H9 (cell line): ENCODE data around the gene FASTK. TPM values are rescaled to one million over a fixed set of nuclear protein-coding genes. Genes with fewer than 3 reads are reported as not detected.

Source experiments
- DNase-seq: peaks from one replicate; pipeline ENCODE4 v3.0.0-alpha.2; 2017
- H2AFZ ChIP-seq: one replicate; pipeline ENCODE4 v1.6.1; 2013; ENCODE audit warnings: mild to moderate bottlenecking, low read length, control low read depth, moderate library complexity
- H2AK5ac ChIP-seq: 2 replicates; pipeline ENCODE4 v1.6.1; 2013; ENCODE audit warnings: low read length, control low read depth, mixed read lengths; ENCODE audit not compliant: insufficient read length
- H2BK120ac ChIP-seq: one replicate; pipeline ENCODE4 v1.6.1; 2013; ENCODE audit warnings: low read depth, mild to moderate bottlenecking, low read length, control low read depth, inconsistent platforms; ENCODE audit not compliant: poor library complexity, severe bottlenecking
- H2BK12ac ChIP-seq: 2 replicates; pipeline ENCODE4 v1.6.1; 2013; ENCODE audit warnings: low read length, control low read depth, mixed read lengths, low read depth; ENCODE audit not compliant: insufficient read length
- H2BK15ac ChIP-seq: 2 replicates; pipeline ENCODE4 v1.6.1; 2013; ENCODE audit warnings: low read depth, low read length, control low read depth
- H2BK20ac ChIP-seq: one replicate; pipeline ENCODE4 v1.6.1; 2013; ENCODE audit warnings: low read depth, mild to moderate bottlenecking, low read length, control low read depth, inconsistent platforms; ENCODE audit not compliant: poor library complexity, severe bottlenecking
- H2BK5ac ChIP-seq: 2 replicates; pipeline ENCODE4 v1.6.1; 2013; ENCODE audit warnings: low read length, control low read depth, mixed read lengths; ENCODE audit not compliant: insufficient read length
- H3K14ac ChIP-seq: 2 replicates; pipeline ENCODE4 v1.6.1; 2013; ENCODE audit warnings: low read length, control low read depth; ENCODE audit not compliant: insufficient read depth
- H3K18ac ChIP-seq: 2 replicates; pipeline ENCODE4 v1.6.1; 2013; ENCODE audit warnings: low read depth, mild to moderate bottlenecking, mixed read lengths, low read length, control low read depth; ENCODE audit not compliant: insufficient read length
- H3K23ac ChIP-seq: 2 replicates; pipeline ENCODE4 v1.6.1; 2013; ENCODE audit warnings: low read length, control low read depth, mixed read lengths, low read depth; ENCODE audit not compliant: insufficient read length
- H3K23me2 ChIP-seq: 2 replicates; pipeline ENCODE4 v1.6.1; 2013; ENCODE audit warnings: low read depth, mild to moderate bottlenecking, mixed read lengths, low read length, control low read depth; ENCODE audit not compliant: insufficient read length, poor library complexity, severe bottlenecking
- H3K27ac ChIP-seq: 2 replicates; pipeline ENCODE4 v1.5.1; 2013; ENCODE audit warnings: low read length, control low read depth, mixed read lengths, low read depth; ENCODE audit not compliant: insufficient read length
- H3K27me3 ChIP-seq: 2 replicates; pipeline ENCODE4 v1.6.1; 2013; ENCODE audit warnings: low read length, control low read depth, inconsistent platforms; ENCODE audit not compliant: insufficient read depth
- H3K4ac ChIP-seq: 2 replicates; pipeline ENCODE4 v1.6.1; 2013; ENCODE audit warnings: low read depth, mild to moderate bottlenecking, control low read depth, inconsistent platforms, low read length, moderate library complexity
- H3K4me1 ChIP-seq: 2 replicates; pipeline ENCODE4 v1.6.1; 2013; ENCODE audit warnings: low read length, control low read depth, inconsistent platforms; ENCODE audit not compliant: insufficient read depth
- H3K4me2 ChIP-seq: 2 replicates; pipeline ENCODE4 v1.6.1; 2013; ENCODE audit warnings: low read length, control low read depth, mixed read lengths; ENCODE audit not compliant: insufficient read length, insufficient read depth
- H3K56ac ChIP-seq: 2 replicates; pipeline ENCODE4 v1.6.1; 2013; ENCODE audit warnings: low read depth, mild to moderate bottlenecking, mixed read lengths, low read length, control low read depth; ENCODE audit not compliant: insufficient read length
- H3K79me1 ChIP-seq: 2 replicates; pipeline ENCODE4 v1.6.1; 2013; ENCODE audit warnings: low read depth, mild to moderate bottlenecking, moderate library complexity, low read length, control low read depth, inconsistent platforms; ENCODE audit not compliant: insufficient read depth, poor library complexity, severe bottlenecking
- H3K79me2 ChIP-seq: 2 replicates; pipeline ENCODE4 v1.6.1; 2013; ENCODE audit warnings: low read length, control low read depth, inconsistent platforms; ENCODE audit not compliant: insufficient read depth
- H3K9ac ChIP-seq: 2 replicates; pipeline ENCODE4 v1.6.1; 2013; ENCODE audit warnings: low read length, control low read depth, mixed read lengths; ENCODE audit not compliant: insufficient read length; ENCODE audit errors: extremely low read depth
- H3K9me3 ChIP-seq: one replicate; pipeline ENCODE4 v1.6.1; 2013; ENCODE audit warnings: low read depth, low read length, inconsistent platforms; ENCODE audit not compliant: control insufficient read depth
- H3T11ph ChIP-seq: one replicate; pipeline ENCODE4 v1.6.1; 2013; ENCODE audit warnings: mild to moderate bottlenecking, low read length, control low read depth, inconsistent platforms
- H4K20me1 ChIP-seq: one replicate; pipeline ENCODE4 v1.6.1; 2013; ENCODE audit not compliant: control insufficient read depth, insufficient read length, insufficient read depth
- H4K5ac ChIP-seq: 2 replicates; pipeline ENCODE4 v1.6.1; 2013; ENCODE audit warnings: low read depth, mild to moderate bottlenecking, mixed read lengths, low read length, control low read depth; ENCODE audit not compliant: insufficient read length
- H4K8ac ChIP-seq: replicated peaks from 2 replicates; pipeline ENCODE4 v1.6.1; 2013; ENCODE audit warnings: low read length, control low read depth, mixed read lengths, low read depth; ENCODE audit not compliant: insufficient read length
- H4K91ac ChIP-seq: 2 replicates; pipeline ENCODE4 v1.6.1; 2013; ENCODE audit warnings: low read depth, mild to moderate bottlenecking, moderate library complexity, mixed read lengths, low read length, control low read depth; ENCODE audit not compliant: insufficient read length
- H3K27ac Mint-ChIP-seq, 3 experiments: 2 replicates in 2 of 3; 3 replicates in 1 of 3; pipeline ENCODE4 v1.8.0; 2020 to 2021; ENCODE audit warnings: mixed read lengths in 3 of 3, mild to moderate bottlenecking in 1 of 3, moderate library complexity in 1 of 3
- H3K27me3 Mint-ChIP-seq: 2 replicates; pipeline ENCODE4 v1.8.0; 2021; ENCODE audit warnings: low read depth, mild to moderate bottlenecking, moderate library complexity, mixed read lengths
- H3K36me3 Mint-ChIP-seq, 3 experiments: 2 replicates in 2 of 3; 3 replicates in 1 of 3; pipeline ENCODE4 v1.8.0; 2020 to 2021; ENCODE audit warnings: low read depth in 3 of 3, mixed read lengths in 3 of 3; ENCODE audit not compliant: insufficient read depth in 1 of 3
- H3K4me1 Mint-ChIP-seq, 2 experiments: 2 replicates each; pipeline ENCODE4 v1.8.0; 2020; ENCODE audit warnings: mixed read lengths in 2 of 2
- H3K4me3 Mint-ChIP-seq, 2 experiments: 2 replicates in 1 of 2; 3 replicates in 1 of 2; pipeline ENCODE4 v1.8.0; 2020 to 2021; ENCODE audit warnings: mild to moderate bottlenecking in 2 of 2, mixed read lengths in 2 of 2, moderate library complexity in 1 of 2
- H3K9me3 Mint-ChIP-seq, 2 experiments: 2 replicates in 1 of 2; 3 replicates in 1 of 2; pipeline ENCODE4 v1.8.0; 2020; ENCODE audit warnings: mild to moderate bottlenecking in 2 of 2, mixed read lengths in 2 of 2, moderate library complexity in 1 of 2
- CTCF ChIP-seq: fragments of 200-600 bp; sonication (generic); conservative IDR thresholded peaks from 3 replicates; pipeline ENCODE4 v1.8.0; 2021; ENCODE audit warnings: antibody characterized with exemption, mild to moderate bottlenecking
- WGBS: extraction: QIAGEN DNeasy Blood & Tissue Kit; methylation state at CpG from one replicate; pipeline ENCODE4 v1.1.7; 2013; ENCODE audit warnings: missing lambda C conversion rate, low lambda C conversion rate, mixed read lengths; ENCODE audit not compliant: insufficient read length; ENCODE audit errors: extremely low coverage; 5-methylcytosine and 5-hydroxymethylcytosine counted together
- total RNA-seq: library from RNA; stranded (reverse); gene quantifications from 2 replicates; pipeline ENCODE4 v1.2.1, GENCODE V29; 2021

FASTK gene
- total RNA-seq, 1 experiment from 2014 or later = 57.8 TPM

- Histone ChIP-seq H2BK12ac (no peak overlapping the region), H3K9ac (no peak overlapping the region), H3K27ac (no peak overlapping the region), H4K91ac (no peak overlapping the region), H2BK5ac (no peak overlapping the region), H2AFZ (no peak overlapping the region), H2AK5ac (no peak overlapping the region), H3K27me3 (no peaks in the 10 kb centered on the region), H2BK20ac (no peak overlapping the region), H2BK120ac (no peak overlapping the region), H3K4me1 (no peaks in the 10 kb centered on the region; the same call in 1 of the 2 replicates), H3K56ac (no peak overlapping the region), H3K23me2 (no peaks in the 10 kb centered on the region), H3K23ac (no peak overlapping the region), H3K14ac (no peak overlapping the region; the same call in 1 of the 2 replicates), H4K8ac (no peak overlapping the region), H3K4me2 (no peak overlapping the region), H3T11ph (no peak overlapping the region), H3K79me2 (no peaks in the 10 kb centered on the region), H3K18ac (no peak overlapping the region), H3K9me3 (no peaks in the 10 kb centered on the region), H3K4ac (no peak overlapping the region), H4K20me1 (no peaks in the 10 kb centered on the region), H3K79me1 (no peaks in the 10 kb centered on the region), H4K5ac (no peak overlapping the region), H2BK15ac (no peak overlapping the region)
- Mint-ChIP-seq H3K9me3 (no peaks in the 10 kb centered on the region; a peak in 1 of 5 replicates), H3K4me3 (no peak overlapping the region), H3K4me1 (peaks cover 18 to 20% of the 10 kb centered on the region in 2 experiments), H3K27me3 (peaks cover 1% of the 10 kb centered on the region; the same call in 1 of the 2 replicates), H3K36me3 (peaks cover 44 to 77% (median 72%) of the 10 kb centered on the region in 3 experiments; a peak in 6 of 7 replicates), H3K27ac (no peak overlapping the region)
- WGBS = no CpG with 5 or more reads among the region's 39 CpGs
- no peak for DNase-seq
- no peak for TF ChIP-seq CTCF
Measured at GRCh38 chr7:151071032-151071866, 9.4 kb downstream of the FASTK start.
